ENCODE measurements around the gene PLEKHA1. TPM values are rescaled to one million over a fixed set of nuclear protein-coding genes. Genes with fewer than 3 reads are reported as not detected.

Gene PLEKHA1
- total RNA-seq, 1 donor from 2014 or later, result 27.9 TPM

DNA sequence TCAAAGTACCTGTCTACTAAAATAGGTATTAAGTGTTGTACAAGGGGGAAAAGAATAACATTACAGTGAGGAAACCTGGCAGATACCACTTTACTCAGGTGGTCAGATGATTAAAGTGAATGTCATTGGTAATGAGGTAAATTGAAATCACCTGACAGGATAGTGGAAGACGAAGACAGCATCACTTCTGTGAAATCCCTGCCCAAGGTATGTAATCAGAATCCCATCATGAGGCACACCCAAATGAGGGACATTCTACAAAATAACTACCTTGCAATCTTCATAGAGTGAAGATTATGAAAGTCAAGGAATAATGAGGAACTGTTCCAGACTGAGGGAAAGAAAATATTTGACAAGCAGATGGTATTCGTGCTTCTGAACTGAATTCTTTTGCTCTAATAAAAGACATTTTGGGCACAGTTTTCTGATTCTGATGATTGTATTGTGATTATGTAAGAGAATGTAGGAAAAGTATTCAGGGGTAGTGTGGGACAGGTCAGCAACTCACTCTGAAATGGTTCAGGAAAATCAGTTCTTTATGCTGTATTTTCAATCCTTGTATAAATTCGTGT, 46.6 kb downstream of the PLEKHA1 start:
- no peak for DNase-seq (ENCODE audit: low spot score)

- no peak for DNase-seq (ENCODE audit: low spot score)
Measured at GRCh38 chr10:122421742-122422141, 47.2 kb downstream of the PLEKHA1 start.

DNA sequence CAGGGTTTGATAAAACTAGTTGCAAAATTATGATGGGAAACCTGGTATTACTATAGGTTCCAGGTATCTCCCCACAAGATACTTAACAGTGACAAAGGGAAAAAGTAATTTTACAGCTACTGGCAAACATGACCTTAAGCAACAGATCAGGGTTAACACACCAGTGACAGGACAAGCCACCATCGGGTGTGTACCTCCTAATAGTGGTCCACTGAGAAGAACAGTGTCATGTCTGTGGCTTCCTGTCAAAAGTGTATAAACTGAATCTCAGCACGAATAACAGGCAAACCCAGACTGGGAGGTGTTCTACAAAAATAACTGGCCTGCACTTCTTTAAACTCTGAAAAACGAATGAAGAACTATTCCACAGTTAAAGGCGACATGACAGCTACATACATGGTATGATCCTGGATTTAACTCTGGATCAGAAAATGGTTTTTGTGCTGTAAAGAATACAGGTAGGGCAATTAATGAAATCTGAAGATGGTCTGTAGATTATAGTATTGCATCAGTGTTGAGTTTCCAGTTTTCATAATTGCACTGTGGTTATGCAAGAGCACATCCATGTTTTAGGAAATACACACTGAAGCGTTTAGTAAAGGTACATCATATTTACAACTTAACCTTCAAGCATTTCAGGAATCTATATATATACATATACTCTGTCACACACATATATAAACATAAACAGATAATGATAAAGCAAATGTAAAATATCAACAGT, 47.9 kb downstream of the PLEKHA1 start:
- DNase-seq (ENCODE audit: low spot score), result no peak

GRCh38 chr10:122424059-122424458, 49.6 kb downstream of the PLEKHA1 start:
- DNase-seq (ENCODE audit: low spot score), result no peak

DNA sequence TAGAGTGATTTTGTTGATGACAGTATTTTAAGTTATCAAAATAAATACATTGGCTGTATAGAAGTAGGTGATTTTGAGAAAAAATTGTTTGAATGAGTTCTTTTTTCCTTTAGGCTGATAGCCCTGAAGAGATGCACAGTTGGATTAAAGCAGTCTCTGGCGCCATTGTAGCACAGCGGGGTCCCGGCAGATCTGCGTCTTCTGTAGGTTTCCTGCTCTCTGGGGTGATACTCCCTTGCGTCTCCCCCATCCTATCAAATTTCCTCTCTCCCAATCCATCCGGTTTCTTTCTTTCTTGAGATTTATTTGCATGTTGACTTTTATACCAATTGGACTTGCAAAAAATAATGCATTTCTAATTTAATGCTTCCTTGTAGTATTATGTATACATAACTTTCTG, 52.3 kb downstream of the PLEKHA1 start:
- DNase-seq (ENCODE audit: low spot score), result no peak

GRCh38 chr10:122427280-122427679, 52.8 kb downstream of the PLEKHA1 start:
- DNase-seq (ENCODE audit: low spot score), result no peak

- DNase-seq (ENCODE audit: low spot score), result no peak
Measured at GRCh38 chr10:122435212-122435827, 60.8 kb downstream of the PLEKHA1 start.

DNA sequence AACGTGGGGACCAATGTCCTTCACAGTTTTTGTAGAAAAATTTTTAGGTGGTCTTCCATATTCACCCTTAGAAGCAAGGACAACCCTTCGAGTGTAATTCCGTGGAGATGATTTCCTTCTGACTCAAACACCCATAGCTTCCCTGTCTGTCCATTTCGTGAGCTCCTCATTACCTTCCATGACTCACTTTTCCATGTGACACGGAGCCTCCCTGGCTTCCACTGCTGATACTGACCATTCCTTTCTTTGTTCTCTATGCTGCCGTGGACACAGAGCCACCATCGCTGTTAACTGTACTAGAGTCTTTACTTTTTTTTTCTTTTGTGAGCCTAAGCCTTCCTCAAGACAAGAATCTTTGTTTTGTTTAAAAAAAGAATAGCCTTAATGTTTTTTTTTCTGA, 67.5 kb downstream of the PLEKHA1 start:
- no peak for DNase-seq (ENCODE audit: low spot score)

- no peak for DNase-seq (ENCODE audit: low spot score)
Measured at GRCh38 chr10:122445469-122445868, 71.0 kb downstream of the PLEKHA1 start.

DNA sequence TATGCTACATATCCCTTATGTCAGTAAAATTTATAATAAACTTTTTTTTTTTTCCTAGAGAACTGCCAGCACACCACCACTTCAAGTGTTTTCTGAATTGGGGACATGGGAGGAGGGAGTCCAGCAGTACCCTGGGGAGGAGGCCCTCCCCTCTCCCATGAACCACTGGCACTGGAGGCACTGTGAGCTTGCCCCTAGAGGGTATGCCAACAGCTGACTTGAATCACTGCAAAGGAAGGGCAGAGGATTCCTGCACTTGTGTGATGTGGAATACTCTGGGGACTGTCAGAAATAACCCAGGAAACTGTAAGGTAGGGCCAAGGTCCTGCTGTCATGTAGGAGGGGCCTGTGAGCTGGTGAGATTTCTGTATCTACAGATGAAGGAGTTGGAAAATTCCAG, 71.4 kb downstream of the PLEKHA1 start:
- no peak for DNase-seq (ENCODE audit: low spot score)

DNA sequence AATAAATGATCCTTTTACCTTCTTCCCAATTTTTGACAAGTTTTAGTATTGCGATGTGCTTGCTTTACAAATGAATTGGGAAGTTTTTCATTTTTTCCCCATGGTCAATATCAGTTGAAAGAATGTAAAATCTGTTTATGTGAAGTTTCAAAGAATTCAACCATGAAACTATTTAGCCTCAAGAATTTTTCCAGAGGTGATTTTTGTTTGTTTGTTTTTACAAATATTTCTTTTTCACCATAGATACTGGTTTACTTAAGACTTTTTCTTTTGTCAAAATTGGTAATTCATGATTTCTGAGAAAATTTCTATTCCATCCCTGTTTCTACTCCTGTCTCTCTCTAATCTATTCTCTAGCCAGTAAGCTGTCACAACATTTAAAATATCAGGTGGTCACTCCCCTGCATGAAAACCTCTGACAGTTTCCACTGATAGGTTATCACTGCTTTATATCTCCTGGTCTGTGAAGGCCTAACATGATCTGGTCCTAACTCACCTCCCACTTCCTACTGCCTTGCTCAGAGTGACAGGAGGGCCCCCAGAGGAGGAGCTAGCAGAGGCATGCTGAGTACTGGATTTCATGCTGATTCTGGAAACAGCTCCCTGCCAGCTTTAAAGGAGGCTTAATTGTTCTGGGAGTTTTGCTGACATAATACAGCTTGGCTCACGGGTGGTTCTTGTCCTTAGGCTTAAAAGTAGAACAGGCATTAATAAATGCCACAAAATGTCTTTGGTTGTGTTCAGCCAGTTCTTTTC, 72.3 kb downstream of the PLEKHA1 start:
- no peak for DNase-seq (ENCODE audit: low spot score)

- DNase-seq (ENCODE audit: low spot score), result no peak
Measured at GRCh38 chr10:122448600-122448999, 74.1 kb downstream of the PLEKHA1 start.

DNA sequence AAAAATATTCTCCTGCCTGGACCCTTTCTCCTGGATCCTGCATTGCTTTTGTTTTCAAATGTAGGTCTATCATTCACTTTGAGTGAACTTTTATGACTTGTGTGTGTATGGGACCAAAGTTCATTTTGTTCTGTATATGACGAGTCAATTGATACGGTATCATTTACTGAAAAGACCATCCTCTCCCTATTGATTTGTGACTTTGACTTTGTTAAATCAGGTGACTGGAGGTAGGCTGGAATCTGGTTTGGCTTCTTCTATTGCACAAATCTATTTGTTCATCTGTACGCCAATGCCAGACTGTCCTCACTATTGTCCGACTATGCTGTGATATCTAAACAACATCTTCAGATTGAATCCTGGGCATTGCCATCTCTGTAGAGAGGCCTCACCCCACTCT, 74.6 kb downstream of the PLEKHA1 start:
- no peak for DNase-seq (ENCODE audit: low spot score)

DNA sequence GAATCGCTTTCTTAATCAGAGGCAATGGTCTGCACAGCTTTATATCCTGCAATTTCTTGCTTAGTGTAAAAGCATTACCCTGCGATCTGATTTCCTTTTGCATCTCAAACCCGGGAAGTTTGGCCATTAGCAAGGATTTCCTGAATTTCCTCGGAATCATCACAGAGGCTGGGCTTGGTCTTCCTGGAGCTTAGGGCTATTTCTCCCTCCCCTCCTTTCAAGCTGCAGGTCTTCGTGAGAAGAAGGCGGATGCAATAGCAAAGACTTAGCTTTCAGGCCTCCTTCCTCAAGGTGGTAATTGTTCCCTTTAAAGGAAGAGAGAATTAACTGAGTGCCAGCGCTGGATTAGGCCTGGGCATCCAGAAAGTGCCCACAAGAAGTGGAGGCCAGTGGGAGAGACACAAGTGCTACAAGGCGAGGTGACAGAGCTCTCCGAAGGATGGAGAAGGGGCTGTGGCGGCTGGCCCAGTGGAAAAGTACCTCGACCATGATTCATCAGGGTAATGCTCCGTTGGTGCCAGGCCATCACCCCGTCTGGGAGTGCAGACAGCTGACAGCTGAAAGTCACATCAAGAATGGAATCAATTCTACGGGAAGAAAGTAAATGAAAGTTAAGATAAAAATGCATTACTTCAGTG, 76.0 kb downstream of the PLEKHA1 start:
- no peak for DNase-seq (ENCODE audit: low spot score)

- DNase-seq (ENCODE audit: low spot score), result no peak
Measured at GRCh38 chr10:122454071-122454470, 79.6 kb downstream of the PLEKHA1 start.

DNA sequence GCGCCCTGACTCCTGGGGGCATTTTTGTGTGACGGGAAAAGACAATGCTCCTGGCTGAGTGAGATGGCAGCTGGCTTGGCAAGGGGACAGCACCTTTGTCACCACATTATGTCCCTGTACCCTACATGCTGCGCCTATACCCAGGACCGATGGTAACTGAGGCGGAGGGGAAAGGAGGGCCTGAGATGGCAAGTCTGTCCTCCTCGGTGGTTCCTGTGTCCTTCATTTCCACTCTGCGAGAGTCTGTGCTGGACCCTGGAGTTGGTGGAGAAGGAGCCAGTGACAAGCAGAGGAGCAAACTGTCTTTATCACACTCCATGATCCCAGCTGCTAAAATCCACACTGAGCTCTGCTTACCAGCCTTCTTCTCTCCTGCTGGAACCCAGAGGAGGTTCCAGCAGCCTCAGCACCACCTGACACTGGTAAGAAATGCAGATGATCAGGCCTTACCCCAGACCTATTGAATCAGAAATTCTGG, 80.1 kb downstream of the PLEKHA1 start, which contains the start of gene ARMS2:
TSS of gene ARMS2 (plus strand) at position 51 of the 478 bp plus-strand sequence. CDS start at position 126, 75 bp downstream.
- no peak for DNase-seq (ENCODE audit: low spot score)

DNA sequence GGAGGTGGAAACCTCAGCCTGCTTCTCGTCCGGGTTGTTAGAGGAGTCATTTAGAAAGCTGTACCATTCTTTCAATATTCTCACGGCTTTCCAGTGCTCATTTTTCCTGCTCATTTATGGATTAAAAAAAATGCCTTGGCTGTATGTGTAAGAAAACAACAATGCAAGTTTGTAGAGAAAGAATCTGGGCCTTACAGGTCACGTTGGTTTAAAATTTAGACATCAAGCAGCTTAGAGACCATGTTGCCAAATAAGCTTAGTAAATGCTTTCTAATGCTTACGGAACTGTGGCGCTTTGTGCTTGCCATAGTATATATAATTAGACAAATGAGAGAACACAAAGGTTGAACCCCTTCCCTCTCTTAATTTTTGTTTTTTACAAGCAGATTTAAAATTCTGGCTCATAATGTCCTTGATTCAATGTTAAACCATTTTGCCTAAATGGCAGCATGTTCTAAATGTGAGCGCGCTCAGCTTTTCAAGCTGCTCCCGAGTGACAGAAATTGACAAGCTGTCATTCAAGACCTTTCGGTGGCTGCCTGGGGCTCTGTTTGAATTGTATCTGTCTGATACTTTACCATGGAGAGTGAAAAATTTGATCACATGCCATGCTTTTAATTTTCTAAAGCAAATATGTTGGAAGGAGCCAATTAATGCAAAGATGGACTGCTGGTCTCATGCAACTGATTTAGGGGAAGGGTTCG, 81.0 kb downstream of the PLEKHA1 start:
- DNase-seq (ENCODE audit: low spot score), result no peak

DNA sequence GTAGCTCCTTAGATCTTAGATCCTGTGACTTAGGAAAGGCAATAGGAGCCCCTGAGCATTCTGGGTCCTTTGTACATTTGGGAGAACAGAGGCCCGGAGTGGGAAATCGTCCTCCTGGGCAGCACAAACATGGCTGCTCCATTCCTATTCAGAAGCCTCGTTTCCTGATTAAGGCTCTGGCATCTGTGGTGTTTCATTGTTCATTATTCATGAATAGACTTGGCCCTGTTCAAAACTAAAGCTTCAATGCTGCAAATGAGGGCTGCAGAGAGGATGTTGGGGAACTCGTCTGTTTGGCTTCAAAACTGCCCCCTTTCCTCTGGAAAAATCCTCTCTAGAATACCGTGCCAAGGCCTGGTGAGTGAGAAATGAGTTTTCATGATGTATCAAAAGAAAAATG, 83.4 kb downstream of the PLEKHA1 start:
- DNase-seq (ENCODE audit: low spot score), result no peak

GRCh38 chr10:122458693-122459092, 84.2 kb downstream of the PLEKHA1 start:
- DNase-seq (ENCODE audit: low spot score), result no peak

GRCh38 chr10:122459561-122460273, 85.2 kb downstream of the PLEKHA1 start:
- DNase-seq (ENCODE audit: low spot score), result peak; percentile 68
